Measurements from ENCODE around the gene STRADA. TPM values are rescaled to one million over a fixed set of nuclear protein-coding genes. Genes with fewer than 3 reads are reported as not detected.
"Not testable (repeated sequence)": the region's sequence is repeated elsewhere in the genome, so short reads cannot be mapped to it uniquely, and the experiment has no call there.

Gene STRADA
- total and polyA plus RNA-seq, 2 of the 8 experiments (the other 6 are each of a cell fraction or from before 2014, with no cell fraction given) = 35.6 to 43.3 TPM

GRCh38 chr17:63720194-63720593, 21.4 kb downstream of the STRADA start:
- H3K36me3 ChIP-seq (ENCODE audit: control insufficient read depth in 2 of 4, insufficient read depth in 4 of 4, low read length in 3 of 4); H3K79me1 ChIP-seq (ENCODE audit: low read depth, low read length); H3K9me3 ChIP-seq (ENCODE audit: insufficient read depth in 2 of 2, low read depth in 1 of 2, low read length in 1 of 2); FAIRE-seq; H3K4me2 ChIP-seq (ENCODE audit: insufficient read depth in 1 of 2, low read depth in 2 of 2, low read length in 2 of 2); H3K79me2 ChIP-seq (ENCODE audit: control insufficient read depth in 1 of 2, insufficient read depth in 2 of 2, low read length in 2 of 2); H4K5ac ChIP-seq (ENCODE audit: insufficient read length, low read depth, low read length); H4K8ac ChIP-seq (ENCODE audit: extremely low read depth, insufficient read depth, low read length); H3K56ac ChIP-seq (replicated peaks; ENCODE audit: insufficient read length, low read depth, low read length); H4K91ac ChIP-seq (replicated peaks; ENCODE audit: insufficient read length, low read length); H3K4me1 ChIP-seq (replicated peaks in 1 of 4; ENCODE audit: control insufficient read depth in 3 of 4, insufficient read depth in 4 of 4, low read length in 3 of 4); H3K4ac ChIP-seq (replicated peaks; ENCODE audit: insufficient read length, low read depth, low read length); H2BK15ac ChIP-seq (ENCODE audit: low read length); H3K23ac ChIP-seq (ENCODE audit: insufficient read length); H2BK5ac ChIP-seq (ENCODE audit: low read depth, low read length); H2BK120ac ChIP-seq (replicated peaks; ENCODE audit: low read depth, low read length); DNase-seq (ENCODE audit: low read depth in 1 of 2, low spot score in 2 of 2); H3K27ac ChIP-seq (ENCODE audit: low read depth, low read length); H3K4me3 ChIP-seq (ENCODE audit: extremely low read depth in 1 of 4, insufficient read depth in 2 of 4, low read depth in 3 of 4, low read length in 4 of 4); H3K14ac ChIP-seq (ENCODE audit: insufficient read length); H4K20me1 ChIP-seq (replicated peaks in 1 of 2; ENCODE audit: control insufficient read depth in 1 of 2, insufficient read depth in 2 of 2, low read length in 2 of 2); H2AK5ac ChIP-seq (ENCODE audit: low read depth, low read length); H2BK12ac ChIP-seq (ENCODE audit: low read depth, low read length); H3K9ac ChIP-seq (replicated peaks in 1 of 4; ENCODE audit: extremely low read depth in 1 of 4, low read depth in 3 of 4, low read length in 3 of 4); H2AFZ ChIP-seq (ENCODE audit: low read length); H3K27me3 ChIP-seq (replicated peaks in 1 of 4; ENCODE audit: control insufficient read depth in 3 of 4, extremely low read depth in 1 of 4, insufficient read depth in 3 of 4, low read length in 3 of 4); H3K23me2 ChIP-seq (ENCODE audit: low read depth, low read length); H3K18ac ChIP-seq (ENCODE audit: extremely low read depth, low read length); H2BK20ac ChIP-seq (ENCODE audit: low read length): not testable (repeated sequence)
- ChIA-PET CTCF (ENCODE audit: partially characterized antibody) (interaction anchor here (0.5 to 3.0 kb wide), 3 partner anchors 10 to 37 kb away, joined by 3 to 19 read pairs (median 5); no protein-coding TSS in a partner anchor), POLR2A (ENCODE audit: partially characterized antibody) (interaction anchor here (1.2 to 1.5 kb wide), 2 partner anchors 16 to 20 kb away, joined by 3 to 6 read pairs; no protein-coding TSS in a partner anchor)
- WGBS, 2 experiments (ENCODE audit: extremely low coverage in 1 of 2, insufficient coverage in 1 of 2, insufficient read length in 1 of 2, insufficient replicate concordance in 2 of 2, low coverage in 1 of 2, low lambda C conversion rate in 2 of 2, missing lambda C conversion rate in 1 of 2) = 100% methylated on average over 4 of the region's 5 CpGs; no CpG with 5 or more reads in 1 of the 2 experiments

Data from H1 (cell line).